Measurements from ENCODE around the gene GATA1.

GATA1 gene

GRCh38 chrX:48786341-48786800 is at the start of gene GATA1:
Gene GATA1, plus strand, starts transcription at chrX:48786590. Its CDS starts 4,520 bp downstream, at chrX:48791110.
- no peak within 1 kb of the TSS for H3K4me3 ChIP-seq (replicated peaks; ENCODE audit: low read depth, low read length)
- no peak for DNase-seq (ENCODE audit: extremely low read depth, low read depth)
- TF ChIP-seq CTCF (IDR thresholded peaks at IDR 0.05; ENCODE audit: low read depth, low read length, missing control alignments): no peak

GRCh38 chrX:48736878-48737212 is 49.5 kb upstream of the GATA1 start:
- H3K4me3 ChIP-seq (replicated peaks; ENCODE audit: low read depth, low read length): peak overlapping the region; percentile 54
- TF ChIP-seq CTCF (IDR thresholded peaks at IDR 0.05; ENCODE audit: low read depth, low read length, missing control alignments): no peak
- no peak for DNase-seq (ENCODE audit: extremely low read depth, low read depth)

- peak overlapping the region; percentile 54 for H3K4me3 ChIP-seq (replicated peaks; ENCODE audit: low read depth, low read length)
- peak; percentile 95 for DNase-seq (ENCODE audit: extremely low read depth, low read depth)
- no peak for TF ChIP-seq CTCF (IDR thresholded peaks at IDR 0.05; ENCODE audit: low read depth, low read length, missing control alignments)
Observed at GRCh38 chrX:48737213-48737938, 49.0 kb upstream of the GATA1 start.

GRCh38 chrX:48737940-48738339 is 48.5 kb upstream of the GATA1 start:
- TF ChIP-seq CTCF (IDR thresholded peaks at IDR 0.05; ENCODE audit: low read depth, low read length, missing control alignments): no peak
- H3K4me3 ChIP-seq (replicated peaks; ENCODE audit: low read depth, low read length): peak overlapping the region; percentile 54
- no peak for DNase-seq (ENCODE audit: extremely low read depth, low read depth)

- DNase-seq (ENCODE audit: extremely low read depth, low read depth): no peak
- TF ChIP-seq CTCF (IDR thresholded peaks at IDR 0.05; ENCODE audit: low read depth, low read length, missing control alignments): no peak
- no peak overlapping the region for H3K4me3 ChIP-seq (replicated peaks; ENCODE audit: low read depth, low read length)
Observed at GRCh38 chrX:48741834-48742233, 44.6 kb upstream of the GATA1 start.

GRCh38 chrX:48745222-48745621 is 41.2 kb upstream of the GATA1 start:
- TF ChIP-seq CTCF (IDR thresholded peaks at IDR 0.05; ENCODE audit: low read depth, low read length, missing control alignments): no peak
- no peak for DNase-seq (ENCODE audit: extremely low read depth, low read depth)
- H3K4me3 ChIP-seq (replicated peaks; ENCODE audit: low read depth, low read length): no peak overlapping the region

Measured in HFF-Myc (cell line).